HPDE6-E6E7 (cell line): ENCODE measurements around the gene GM2A.
"Not testable (repeated sequence)": the region's sequence is repeated elsewhere in the genome, so short reads cannot be mapped to it uniquely, and the experiment has no call there.

Experiments used
- DNase-seq: peaks from one replicate; pipeline ENCODE4 v3.0.0; 2011; ENCODE audit warnings: missing footprints; ENCODE audit errors: extremely low spot score

Gene GM2A

DNA sequence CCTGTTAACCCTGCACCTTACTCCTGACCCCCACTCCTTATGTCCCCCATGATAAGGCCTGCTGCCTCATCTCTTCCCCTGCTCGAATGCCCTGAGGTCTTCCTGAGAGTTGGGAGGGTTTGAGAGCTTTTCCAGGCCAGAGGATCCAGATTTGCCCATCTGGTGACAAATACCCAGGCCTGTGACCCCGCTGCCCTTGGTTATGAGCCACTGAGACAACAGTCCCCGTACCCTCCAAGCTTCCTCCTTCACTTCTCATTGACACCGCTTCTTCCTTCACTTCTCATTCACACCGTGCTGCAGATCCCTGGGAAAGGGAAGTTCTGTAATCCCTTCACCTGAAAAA is 593 bp downstream of the GM2A start:
- DNase-seq = no peak

DNA sequence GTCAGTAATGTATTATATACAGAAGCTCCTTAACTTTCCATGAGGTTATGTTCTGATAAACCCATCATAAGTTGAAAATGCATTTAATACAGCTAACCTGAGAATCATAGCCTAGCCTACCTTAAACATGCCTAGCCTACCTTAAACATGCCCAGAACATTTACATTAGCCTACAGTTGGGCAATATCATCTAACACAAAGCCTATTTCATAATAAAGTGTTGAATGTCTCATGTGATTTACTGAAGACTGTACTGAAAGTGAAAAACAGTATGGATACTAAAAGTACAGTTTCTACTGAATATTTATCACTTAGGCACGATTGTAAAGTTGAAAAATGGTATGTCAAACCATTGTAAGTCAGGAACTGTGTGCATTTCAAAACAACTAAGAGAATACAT is 1.6 kb downstream of the GM2A start:
- DNase-seq = no peak

DNA sequence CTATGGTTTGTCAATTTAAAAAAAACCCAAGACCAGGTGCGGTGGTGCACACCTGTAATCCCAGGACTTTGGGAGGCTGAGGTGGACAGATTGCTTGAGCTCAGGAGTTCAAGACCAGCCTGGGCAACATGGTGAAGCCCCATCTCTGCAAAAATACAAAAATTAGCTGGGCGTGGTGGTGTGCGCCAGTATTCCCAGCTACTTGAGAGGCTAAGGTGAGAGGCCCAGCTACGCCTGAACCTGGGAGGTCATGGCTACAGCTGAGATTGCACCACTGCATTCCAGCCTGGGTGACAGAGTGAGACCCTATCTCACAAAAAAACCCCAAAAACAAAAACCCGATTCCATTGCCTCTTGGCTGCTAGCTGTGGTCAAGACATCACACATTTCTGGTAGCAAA is 2.0 kb downstream of the GM2A start:
- DNase-seq = not testable (repeated sequence)

DNA sequence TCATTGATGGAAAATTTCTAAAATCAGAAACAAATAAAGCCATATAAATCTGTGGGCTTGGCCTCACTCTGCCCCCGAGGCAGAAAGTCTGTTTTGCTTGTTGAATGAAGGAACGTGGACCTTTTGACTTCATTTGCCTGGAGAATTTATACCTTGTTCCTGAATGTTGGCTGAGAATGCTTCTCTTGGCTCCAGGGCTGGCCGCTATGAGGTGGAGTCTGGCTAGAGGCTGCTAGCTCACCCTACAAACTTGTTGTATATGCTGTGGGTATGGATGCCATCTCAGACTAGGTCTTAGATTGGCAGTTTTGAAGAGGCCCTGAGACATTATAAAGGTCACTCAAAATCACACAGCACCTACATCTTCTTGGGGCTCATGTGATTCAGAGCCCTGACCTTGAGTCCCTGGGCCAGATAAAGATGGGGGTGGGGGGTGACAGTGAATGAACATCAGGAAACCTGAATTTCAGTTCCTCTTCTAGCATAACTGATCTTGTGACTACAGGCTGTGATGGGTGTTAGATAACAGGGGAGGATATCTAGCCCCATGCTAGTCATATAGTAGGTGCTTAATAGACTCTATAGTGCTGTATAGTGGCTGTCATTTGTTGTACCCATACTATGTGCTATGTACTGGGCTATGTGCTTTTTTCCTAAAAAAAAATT is 2.8 kb downstream of the GM2A start:
- no peak for DNase-seq

DNA sequence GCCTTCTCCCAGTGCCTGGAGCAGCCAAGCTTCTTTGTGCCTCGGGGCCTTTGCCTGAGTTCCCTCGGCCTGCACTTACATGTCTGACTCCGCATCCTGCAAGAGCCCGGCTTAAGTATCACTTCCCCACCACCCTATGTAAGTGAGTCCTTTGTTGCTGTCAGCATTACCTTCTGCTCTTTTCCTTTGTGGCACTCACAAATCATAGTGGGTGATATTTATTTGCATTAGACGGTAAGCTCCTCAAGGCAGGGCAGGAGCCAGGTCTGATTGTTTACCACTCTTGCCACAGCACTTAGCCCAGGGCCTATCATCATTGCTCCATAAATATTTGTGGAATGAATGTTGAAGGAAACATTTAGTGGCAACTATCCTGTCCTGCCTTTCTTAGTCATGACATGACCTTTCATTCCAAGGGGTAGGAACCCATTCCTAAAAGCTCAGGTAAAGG is 4.8 kb downstream of the GM2A start:
- peak; percentile 52 for DNase-seq

DNA sequence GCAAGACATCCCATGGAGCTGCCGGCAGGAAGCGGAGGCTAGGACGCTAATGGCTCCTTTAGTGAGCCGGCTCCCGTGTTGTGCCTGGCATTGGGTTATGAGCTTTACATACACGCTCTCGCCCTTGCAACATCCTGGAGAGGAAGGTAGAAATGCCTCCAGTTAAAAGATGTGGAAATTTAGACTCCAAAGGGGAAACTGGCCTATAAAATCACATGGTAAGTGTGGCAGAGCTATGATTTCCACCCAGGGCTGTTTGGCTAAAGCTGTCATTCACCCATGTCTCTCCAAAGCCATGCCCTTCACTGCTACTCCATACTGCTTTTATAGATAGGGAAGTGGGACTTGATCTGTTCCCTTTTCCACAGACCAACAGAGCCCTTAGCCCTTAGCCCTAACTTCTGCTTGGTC is 5.2 kb downstream of the GM2A start:
- DNase-seq = no peak

DNA sequence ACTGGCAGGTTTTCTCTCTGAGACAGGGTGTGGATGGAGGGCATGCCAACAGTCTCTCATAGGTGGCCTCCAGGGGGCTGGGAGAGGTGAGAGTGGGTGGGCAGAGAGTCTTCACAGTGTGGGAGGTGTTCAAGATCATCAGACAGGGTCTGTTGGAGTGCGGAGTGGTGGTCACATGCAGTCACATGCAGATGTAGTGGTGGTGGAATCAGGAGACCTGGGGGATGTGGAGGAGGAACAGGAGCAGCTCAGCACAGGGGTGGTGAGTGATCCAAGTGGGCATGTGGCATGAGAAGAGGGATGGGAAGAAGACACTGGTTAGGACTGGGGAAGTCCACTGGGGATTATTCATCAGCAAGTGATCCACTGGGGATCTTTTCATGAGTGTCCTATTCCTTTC is 5.8 kb downstream of the GM2A start:
- DNase-seq = no peak

DNA sequence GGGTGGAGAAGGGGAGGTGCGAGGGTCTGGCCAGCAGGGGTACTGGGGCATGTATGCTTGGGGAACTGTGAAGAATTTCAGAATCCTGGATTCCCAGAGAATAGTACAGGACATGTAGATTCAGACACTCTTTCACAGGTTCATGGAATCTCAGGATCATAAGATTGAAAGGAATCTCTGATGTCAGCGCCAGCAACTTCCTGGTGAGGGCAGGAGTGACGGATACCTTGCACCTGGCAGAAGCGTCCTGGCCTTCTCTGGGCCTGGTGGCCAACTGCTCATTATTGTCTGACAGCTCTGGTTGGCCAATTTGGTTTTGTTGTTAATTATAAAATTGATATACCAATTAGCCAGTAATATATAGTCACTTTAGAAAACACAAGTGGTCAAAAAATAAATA is 6.9 kb downstream of the GM2A start:
- no peak for DNase-seq

DNA sequence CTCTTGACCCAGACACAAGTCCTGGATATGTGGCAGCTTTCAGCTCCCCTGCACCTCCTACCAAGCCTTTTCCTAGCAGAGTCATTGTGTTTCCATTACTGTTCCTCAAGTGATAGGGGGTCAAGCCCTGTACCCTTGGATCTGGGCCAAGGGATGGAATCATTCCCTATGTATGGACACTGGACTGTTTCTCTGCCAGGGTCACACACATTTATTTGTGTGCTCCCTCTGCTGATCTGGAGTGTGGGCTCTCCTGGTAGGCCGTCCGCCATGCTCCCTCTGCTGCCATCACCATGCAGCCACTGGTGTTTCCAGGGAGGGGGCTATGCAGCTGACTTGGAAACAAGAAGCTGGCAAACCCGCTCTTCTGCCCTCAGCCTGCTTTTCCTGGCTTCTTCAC is 9.5 kb downstream of the GM2A start:
- no peak for DNase-seq

DNA sequence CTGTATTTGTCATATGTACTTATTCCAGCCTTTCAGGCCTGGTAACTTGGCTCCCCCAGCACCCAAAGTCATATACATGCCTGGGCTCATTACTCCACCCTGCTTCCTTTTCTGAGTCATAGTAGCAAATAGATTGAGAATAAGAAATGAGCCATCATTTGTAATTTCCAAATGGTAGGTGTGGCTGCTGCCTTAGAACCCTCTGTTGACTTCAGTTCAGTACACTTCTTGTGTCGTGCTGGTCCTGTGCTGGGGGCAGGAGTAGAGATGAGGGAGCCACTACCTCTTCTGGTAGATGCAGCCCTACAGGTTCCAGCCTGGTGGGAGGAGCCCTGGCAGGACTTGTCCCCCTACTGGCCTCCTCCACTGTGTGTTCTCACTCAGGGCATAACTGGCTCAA is 11.1 kb downstream of the GM2A start:
- peak; percentile 94 for DNase-seq

DNA sequence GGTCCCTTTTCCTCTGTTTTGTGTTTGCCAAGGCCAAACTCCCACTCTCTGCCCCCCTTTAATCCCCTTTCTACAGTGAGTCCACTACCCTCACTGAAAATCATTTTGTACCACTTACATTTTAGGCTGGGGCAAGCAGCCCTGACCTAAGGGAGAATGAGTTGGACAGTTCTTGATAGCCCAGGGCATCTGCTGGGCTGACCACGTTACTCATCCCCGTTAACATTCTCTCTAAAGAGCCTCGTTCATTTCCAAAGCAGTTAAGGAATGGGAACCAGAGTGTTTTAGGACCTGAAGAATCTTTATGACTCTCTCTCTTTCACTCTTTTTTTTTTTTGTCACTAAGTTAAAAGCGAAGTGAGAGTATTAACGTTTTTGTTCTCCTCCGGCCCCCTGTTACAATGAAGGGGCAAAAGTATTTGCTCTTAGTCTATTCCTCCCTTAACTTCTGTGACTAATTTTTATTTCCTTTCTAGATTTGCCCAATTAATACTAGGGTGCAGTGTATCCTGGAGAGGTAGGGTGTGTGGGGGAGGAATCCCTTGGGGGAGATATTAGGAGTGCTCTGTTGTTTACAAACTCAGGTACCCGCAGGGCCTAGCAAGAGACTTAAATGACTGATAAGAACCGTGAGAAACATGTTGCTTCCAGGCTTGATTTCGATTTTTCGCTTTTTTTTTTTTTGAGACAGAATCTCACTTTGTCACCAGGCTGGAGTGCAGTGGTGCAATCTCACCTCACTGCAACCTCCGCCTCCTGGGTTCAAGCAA is 14.7 kb downstream of the GM2A start:
- no peak for DNase-seq

DNA sequence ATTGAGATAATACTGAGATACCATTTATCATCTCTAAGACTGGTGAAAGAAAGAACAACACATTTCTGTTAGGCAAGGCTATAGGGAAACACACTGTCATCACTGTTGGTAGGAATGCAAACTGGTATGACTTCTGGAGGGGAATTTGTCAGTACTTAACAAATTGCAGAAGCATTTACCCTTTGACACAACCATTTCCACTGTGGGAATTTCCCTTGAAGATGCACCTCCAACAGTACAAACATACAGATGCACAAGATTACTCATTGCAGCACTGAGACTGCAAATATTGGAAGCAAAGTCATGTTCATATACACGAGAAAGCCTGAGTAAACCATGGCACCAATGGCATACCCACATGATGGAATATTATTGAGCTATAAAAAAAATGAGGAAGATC is 17.6 kb downstream of the GM2A start:
- no peak for DNase-seq

DNA sequence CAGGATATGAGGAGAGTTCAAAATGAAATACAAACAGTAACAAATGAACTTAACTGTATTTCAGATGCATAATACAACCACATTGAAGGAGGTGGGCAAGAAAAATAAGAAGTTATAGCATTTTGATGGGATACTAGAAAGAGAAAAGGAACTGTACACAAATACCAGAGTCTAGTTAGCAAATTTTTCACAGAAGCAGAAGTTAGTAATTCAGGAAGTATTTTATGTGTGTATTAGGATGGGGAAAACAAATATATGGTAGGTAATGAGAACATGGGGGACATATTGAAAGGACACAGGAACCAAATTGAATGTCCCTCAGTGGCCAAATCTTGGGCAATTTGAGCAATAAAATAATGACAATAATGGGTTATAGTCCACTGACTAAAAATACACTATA is 18.4 kb downstream of the GM2A start:
- DNase-seq = no peak

DNA sequence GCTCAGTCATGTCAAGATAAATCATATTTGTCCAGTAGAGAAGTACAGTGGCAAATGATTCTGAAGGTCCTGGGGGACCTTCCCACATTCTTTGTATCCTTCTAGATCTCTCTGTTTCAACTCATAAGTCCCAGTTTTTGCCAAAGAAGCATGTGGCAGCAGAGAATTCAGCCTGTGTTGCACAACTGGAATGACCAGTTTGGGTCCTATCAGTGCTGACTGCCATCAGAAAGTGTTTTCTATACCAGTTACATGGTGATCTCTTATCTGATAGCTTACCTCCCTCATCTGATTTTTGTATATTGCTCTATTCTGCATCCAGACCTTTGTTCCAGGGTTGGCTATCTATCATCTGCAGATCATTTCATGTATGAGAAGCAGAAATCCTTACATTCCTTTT is 21.7 kb downstream of the GM2A start:
- peak; percentile 43 for DNase-seq

DNA sequence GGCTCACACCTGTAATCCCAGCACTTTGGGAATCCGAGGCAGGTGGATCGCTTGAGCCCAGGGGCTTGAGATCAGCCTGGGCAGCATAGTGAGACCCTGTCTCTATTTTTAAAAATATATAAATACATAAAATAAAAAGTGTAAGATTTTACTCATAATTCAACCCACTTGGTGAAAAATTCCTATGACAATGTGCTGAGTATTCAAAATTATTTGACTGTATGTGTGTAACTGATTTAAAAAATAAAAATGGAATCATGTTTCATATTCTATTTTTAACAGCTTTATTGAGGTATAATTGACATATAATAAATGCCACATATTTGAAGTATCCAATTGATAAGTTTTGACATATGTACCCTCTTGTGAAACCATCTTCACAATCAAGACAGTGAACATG is 22.8 kb downstream of the GM2A start:
- no peak for DNase-seq

DNA sequence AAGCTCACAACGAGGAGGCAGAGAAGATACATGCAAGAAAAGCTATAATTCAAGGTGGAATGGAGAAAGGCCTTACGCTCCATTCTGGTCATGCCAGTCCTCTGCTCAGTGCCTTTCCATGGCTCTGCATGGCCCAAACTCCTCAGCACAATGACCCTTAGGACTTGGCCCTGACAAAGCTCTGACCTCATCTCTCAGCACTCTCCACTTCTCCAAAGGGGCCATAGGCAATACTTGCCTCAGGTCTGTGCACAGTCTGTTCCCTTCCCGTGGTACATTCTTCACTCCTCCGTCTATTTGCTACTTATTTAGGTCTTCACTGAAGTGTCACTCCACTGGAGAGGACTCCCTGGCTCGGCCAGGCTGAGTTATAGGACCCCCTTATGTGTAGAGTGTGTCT is 25.9 kb downstream of the GM2A start:
- DNase-seq = no peak

DNA sequence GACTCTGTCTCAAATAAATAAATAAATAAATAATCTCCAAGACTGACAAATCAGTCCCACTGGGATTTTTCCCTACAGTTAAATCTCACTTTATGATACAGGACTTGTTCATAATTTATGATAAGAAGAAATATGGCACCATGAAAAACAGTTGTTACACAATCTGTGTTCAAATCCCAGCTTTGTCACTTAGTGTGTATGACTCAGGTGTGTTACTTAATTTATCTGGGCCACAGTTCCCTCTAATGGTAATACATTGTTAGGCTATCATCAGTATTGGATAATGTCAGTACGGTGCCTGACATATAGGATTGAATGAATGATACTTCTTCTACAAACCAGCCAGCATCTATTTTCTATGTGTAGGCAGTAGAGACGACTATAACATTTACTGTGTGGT is 27.5 kb downstream of the GM2A start:
- DNase-seq = no peak

DNA sequence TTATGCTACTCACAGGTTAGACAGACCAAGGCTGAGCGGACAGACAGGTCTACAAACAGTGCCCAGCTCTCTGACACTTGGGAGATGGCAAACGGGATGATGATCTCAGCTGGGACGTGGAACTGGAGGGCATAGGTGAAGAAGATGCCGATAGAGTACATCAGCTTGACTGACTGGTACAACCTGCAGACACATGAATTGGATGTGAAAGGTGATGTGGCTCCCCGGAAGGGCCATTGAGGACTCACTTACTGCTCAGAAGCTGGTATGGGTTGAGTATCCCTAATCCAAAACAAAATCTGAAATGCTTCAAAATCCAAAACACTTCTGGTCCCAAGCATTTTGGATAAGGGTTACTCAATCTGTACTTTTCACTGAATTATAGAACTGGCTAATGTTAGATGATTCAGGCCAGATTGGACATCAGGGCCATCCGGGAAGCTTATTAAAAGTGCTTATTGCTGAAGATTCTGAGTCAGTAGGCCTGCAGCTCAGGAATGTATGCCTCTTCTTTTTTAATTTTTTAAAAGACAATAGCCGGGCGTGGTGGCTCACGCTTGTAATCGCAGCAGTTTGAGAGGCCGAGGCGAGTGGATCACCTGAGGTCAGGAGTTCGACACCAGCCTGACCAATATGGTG is 28.1 kb downstream of the GM2A start:
- no peak for DNase-seq

DNA sequence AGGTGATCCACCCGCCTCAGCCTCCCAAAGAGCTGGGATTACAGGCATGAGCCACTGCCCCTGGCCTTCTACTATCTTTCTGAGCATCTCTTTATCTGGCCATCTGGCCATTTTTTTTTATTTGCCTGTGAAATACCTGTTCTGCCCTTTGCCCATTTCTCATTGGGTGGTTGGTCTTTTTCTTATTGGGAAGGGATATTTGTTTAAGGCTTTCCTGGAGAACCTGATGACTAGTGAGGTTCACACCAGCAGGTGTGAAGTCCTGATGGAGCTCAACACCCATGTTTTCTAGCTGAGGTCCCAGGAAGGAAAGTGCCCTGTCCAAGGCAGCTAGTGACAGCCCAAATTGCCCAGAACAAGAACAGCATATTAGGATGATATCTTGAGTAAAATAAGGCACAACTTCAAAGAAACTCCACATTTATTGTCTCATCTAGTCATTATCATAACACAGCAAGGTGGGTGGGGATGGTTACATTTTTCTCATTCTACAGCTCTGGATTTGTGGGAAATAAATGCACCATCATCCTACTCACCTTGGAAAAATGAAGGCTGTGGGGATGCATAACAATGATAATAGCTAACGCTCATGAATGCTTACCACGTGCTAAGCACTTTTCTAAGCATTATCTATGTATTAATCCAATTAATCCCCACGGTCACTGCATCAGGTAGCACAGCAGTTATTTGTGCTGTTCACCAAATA is 30.3 kb downstream of the GM2A start:
- no peak for DNase-seq

DNA sequence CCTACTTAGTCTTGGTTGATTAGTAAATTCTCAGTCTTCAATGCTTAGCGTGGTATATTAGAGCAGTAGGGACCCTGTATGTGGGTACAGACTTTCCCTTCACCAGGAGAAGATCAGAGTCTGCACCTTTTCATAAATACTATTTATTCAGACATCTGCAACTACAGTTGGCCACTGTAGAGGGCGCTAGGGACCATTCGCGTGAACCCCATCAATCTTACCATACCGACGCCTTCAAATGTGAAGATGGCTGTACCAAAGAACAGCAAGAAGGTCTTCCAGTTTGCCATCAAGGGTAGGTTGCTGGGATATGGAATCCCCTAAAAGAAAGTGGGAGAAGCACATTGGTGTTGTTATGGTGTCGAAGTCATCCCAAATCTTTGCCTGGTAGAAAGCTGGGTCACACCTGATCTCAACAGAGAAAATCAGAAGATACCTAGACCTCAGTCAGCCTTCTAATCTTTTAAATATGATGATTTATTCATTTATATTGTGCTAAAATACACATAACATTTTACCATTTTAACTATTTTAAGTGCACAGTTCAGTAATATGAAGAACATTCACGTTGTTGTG is 31.5 kb downstream of the GM2A start:
- DNase-seq = no peak

DNA sequence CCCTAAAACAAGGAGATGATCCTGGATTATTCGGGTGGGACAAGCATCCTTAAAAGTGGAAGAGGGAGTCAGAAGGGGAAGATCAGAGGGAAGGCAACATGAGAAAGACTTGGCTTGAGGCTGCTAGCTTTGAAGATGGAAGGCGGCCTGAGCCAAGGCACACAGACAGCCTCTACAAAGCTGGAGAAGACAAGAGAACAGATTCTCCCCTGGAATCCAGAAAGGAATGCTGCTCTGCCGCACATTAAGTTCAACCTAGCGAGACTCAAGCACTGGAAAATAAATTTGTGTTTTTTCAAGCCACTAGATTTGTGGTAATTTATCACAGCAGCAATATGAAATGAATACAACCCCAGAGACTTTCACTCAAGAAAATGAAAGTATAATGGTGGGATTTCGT is 32.7 kb downstream of the GM2A start:
- DNase-seq = no peak

DNA sequence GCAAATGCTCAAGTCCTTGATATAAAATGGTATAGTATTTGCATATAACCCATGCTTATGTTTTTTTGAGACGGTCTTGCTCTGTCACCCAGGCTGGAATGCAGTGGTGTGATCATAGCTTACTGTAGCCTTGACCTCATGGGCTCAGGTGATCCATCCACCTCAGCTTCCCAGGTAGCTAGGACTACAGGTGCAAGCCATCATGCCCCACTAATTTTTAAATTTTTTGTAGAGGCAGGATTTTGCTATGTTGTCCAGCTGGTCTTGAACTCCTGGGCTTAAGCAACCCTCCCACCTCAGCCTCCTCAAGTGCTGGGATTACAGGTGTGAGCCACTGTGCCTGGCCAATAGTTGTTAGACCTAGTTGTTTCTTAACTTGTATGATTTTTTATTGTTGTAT is 33.3 kb downstream of the GM2A start:
- no peak for DNase-seq
